A549 (cell line): Measurements from ENCODE around the gene SLC16A1. TPM values are rescaled to one million over a fixed set of nuclear protein-coding genes. Genes with fewer than 3 reads are reported as not detected.

Source experiments
- ATAC-seq, 2 experiments: fragments of 200-7000 bp in 1 of 2; fragments of >200 bp in 1 of 2; cut with Nextera tagmentation in 1 of 2; cut with Tn5 transposase in 1 of 2; 3 replicates each; pipeline versions ENCODE4 v1.8.0 to v1.9.1; 2018 to 2020; ENCODE audit warnings: mild to moderate bottlenecking in 1 of 2, moderate library complexity in 1 of 2
- CTCF ChIA-PET: fragments of 300-600 bp; sonication (Branson Sonifier 250); formaldehyde crosslinking; extraction: SDS; loops from one replicate; lab custom pipeline; 2021; ENCODE audit warnings: antibody characterized with exemption, inconsistent platforms; lab: Yijun Ruan, JAX
- POLR2A ChIA-PET: fragments of 350-600 bp; formaldehyde crosslinking; extraction: SDS; loops from one replicate; lab custom pipeline; 2021; ENCODE audit warnings: antibody characterized with exemption, inconsistent platforms; lab: Yijun Ruan, JAX
- DNase-seq, 2 experiments: peaks; one replicate each; pipeline versions ENCODE4 v3.0.0 to v3.0.0-alpha.2; 2011 to 2016; ENCODE audit warnings: low read depth in 1 of 2, low spot score in 1 of 2
- FAIRE-seq: peaks from 2 replicates; lab custom pipeline; 2011; peaks lifted over from hg19 to GRCh38; lab: Jason Lieb, UNC
- H3K27ac ChIP-seq, 2 experiments: fragments of >200 bp; sonication (Bioruptor Twin); formaldehyde crosslinking; 3 replicates each; pipeline ENCODE4 v1.5.1; 2016 to 2017
- H3K4me1 ChIP-seq: fragments of >200 bp; sonication (Bioruptor Twin); formaldehyde crosslinking; 3 replicates; pipeline ENCODE4 v1.6.1; 2016
- H3K4me2 ChIP-seq: fragments of >200 bp; sonication (Bioruptor Twin); formaldehyde crosslinking; 3 replicates; pipeline ENCODE4 v1.6.1; 2016
- H3K4me3 ChIP-seq: fragments of >200 bp; sonication (Bioruptor Twin); formaldehyde crosslinking; 3 replicates; pipeline ENCODE4 v1.5.1; 2016
- H3K9me3 ChIP-seq: fragments of >200 bp; sonication (Bioruptor Twin); formaldehyde crosslinking; 3 replicates; pipeline ENCODE4 v1.6.1; 2016
- BHLHE40 ChIP-seq: IDR thresholded peaks from 2 replicates; pipeline ENCODE4 v1.6.1; 2012; ENCODE audit warnings: low read depth, low read length, inconsistent platforms
- CBX2 ChIP-seq: fragments of 200-600 bp; sonication (generic); IDR thresholded peaks from 2 replicates; pipeline ENCODE4 v1.6.1; 2016; ENCODE audit warnings: low read depth, mild to moderate bottlenecking, borderline replicate concordance
- CEBPB ChIP-seq, 2 experiments: fragments of >200 bp in 1 of 2; sonication (Bioruptor Twin) in 1 of 2; formaldehyde crosslinking in 1 of 2; IDR thresholded peaks; 2 replicates each; pipeline ENCODE4 v1.6.1; 2012 to 2016
- CHD4 ChIP-seq: fragments of 200-600 bp; sonication (generic); IDR thresholded peaks from 2 replicates; pipeline ENCODE4 v1.6.1; 2016; ENCODE audit warnings: antibody characterized with exemption, mild to moderate bottlenecking, borderline replicate concordance
- EHMT2 ChIP-seq: fragments of 200-600 bp; sonication (generic); IDR thresholded peaks from 2 replicates; pipeline ENCODE4 v1.6.1; 2016; ENCODE audit warnings: antibody characterized with exemption, low read depth, mild to moderate bottlenecking, moderate library complexity
- FOXS1 ChIP-seq: fragments of 250-450 bp; sonication (Bioruptor Pico); IDR thresholded peaks from 2 replicates; pipeline ENCODE4 v1.5.0; 2020; ENCODE audit warnings: mild to moderate bottlenecking, moderate library complexity
- GATA3 ChIP-seq: IDR thresholded peaks from 2 replicates; pipeline ENCODE4 v1.6.1; 2012; ENCODE audit warnings: borderline replicate concordance
- HDAC2 ChIP-seq: fragments of 200-600 bp; sonication (generic); IDR thresholded peaks from 2 replicates; pipeline ENCODE4 v1.6.1; 2016
- HEYL ChIP-seq: fragments of 250-450 bp; sonication (Bioruptor Pico); IDR thresholded peaks from 2 replicates; pipeline ENCODE4 v1.8.0; 2021; ENCODE audit warnings: mild to moderate bottlenecking, moderate library complexity
- HOXA7 ChIP-seq: fragments of 250-450 bp; sonication (Bioruptor Pico); IDR thresholded peaks from 2 replicates; pipeline ENCODE4 v1.5.0; 2020; ENCODE audit warnings: mild to moderate bottlenecking, moderate library complexity
- HOXB13 ChIP-seq: fragments of 250-450 bp; sonication (Bioruptor Pico); IDR thresholded peaks from 2 replicates; pipeline ENCODE4 v1.5.0; 2020; ENCODE audit warnings: low read depth, mild to moderate bottlenecking, moderate library complexity
- JUNB ChIP-seq: fragments of >200 bp; sonication (Bioruptor Twin); formaldehyde crosslinking; IDR thresholded peaks from 2 replicates; pipeline ENCODE4 v1.6.1; 2016
- KDM1A ChIP-seq: fragments of 200-600 bp; sonication (generic); IDR thresholded peaks from 2 replicates; pipeline ENCODE4 v1.6.1; 2016; ENCODE audit warnings: low read depth, mild to moderate bottlenecking
- MAZ ChIP-seq: fragments of 150-350 bp; IDR thresholded peaks from 2 replicates; pipeline ENCODE4 v1.6.1; 2014; ENCODE audit warnings: antibody characterized with exemption, low read depth, low read length, borderline replicate concordance
- NFE2L2 ChIP-seq: fragments of 150-350 bp; conservative IDR thresholded peaks from 2 replicates; pipeline ENCODE4 v1.6.1; 2014; ENCODE audit warnings: low read length
- NPAS2 ChIP-seq: fragments of 250-450 bp; sonication (Bioruptor Pico); IDR thresholded peaks from 2 replicates; pipeline ENCODE4 v1.8.0; 2022; ENCODE audit warnings: mild to moderate bottlenecking, moderate library complexity, borderline replicate concordance
- RARB ChIP-seq: fragments of 250-450 bp; sonication (Bioruptor Pico); IDR thresholded peaks from 2 replicates; pipeline ENCODE4 v1.8.0; 2021; ENCODE audit warnings: mild to moderate bottlenecking, moderate library complexity
- RCOR1 ChIP-seq: fragments of 150-350 bp; IDR thresholded peaks from 2 replicates; pipeline ENCODE4 v1.6.1; 2014; ENCODE audit warnings: antibody characterized with exemption, low read length, low read depth
- RNF2 ChIP-seq: fragments of 200-600 bp; sonication (generic); IDR thresholded peaks from 2 replicates; pipeline ENCODE4 v1.6.1; 2016; ENCODE audit warnings: low read depth, mild to moderate bottlenecking, antibody characterized with exemption, moderate library complexity, borderline replicate concordance
- SREBF2 ChIP-seq: fragments of 450-650 bp; IDR thresholded peaks from 2 replicates; pipeline ENCODE4 v1.6.1; 2014; ENCODE audit warnings: mild to moderate bottlenecking, moderate library complexity
- ZNF302 ChIP-seq: fragments of 250-450 bp; sonication (Bioruptor Pico); IDR thresholded peaks from 2 replicates; pipeline ENCODE4 v1.9.0; 2021; ENCODE audit warnings: inconsistent platforms, mild to moderate bottlenecking, moderate library complexity
- WGBS: methylation state at CpG from one replicate; pipeline ENCODE4 v1.1.6; 2017; ENCODE audit errors: missing lambda C conversion rate; 5-methylcytosine and 5-hydroxymethylcytosine counted together
- polyA plus RNA-seq, 4 experiments: library from polyadenylated mRNA; depleted of rRNA in 3 of 4; stranded (reverse); fragments of >200 nt; fragmentation: RNase III in 1 of 4; extraction: RNeasy Plus Mini Kit Qiagen cat#74134 plus additional on column Dnase treatment in 1 of 4; gene quantifications; 2 replicates in 3 of 4; 3 replicates in 1 of 4; pipeline ENCODE4 v1.2.3, GENCODE V29; 2011 to 2017
- TF ChIP-seq, protein P1 (sequence below): fragments of 200-600 bp; sonication (generic); IDR thresholded peaks from 2 replicates; pipeline ENCODE4 v1.6.1; 2016; ENCODE audit warnings: antibody characterized with exemption, mild to moderate bottlenecking, moderate library complexity
- TF ChIP-seq, protein P2 (sequence below): IDR thresholded peaks from 2 replicates; pipeline ENCODE4 v1.6.1; 2012
- TF ChIP-seq, protein P3 (sequence below): fragments of 250-450 bp; sonication (Bioruptor Pico); IDR thresholded peaks from 2 replicates; pipeline ENCODE4 v1.5.0; 2020; ENCODE audit warnings: low read depth, mild to moderate bottlenecking, moderate library complexity
- TF ChIP-seq, protein P4 (sequence below): fragments of 150-350 bp; IDR thresholded peaks from 2 replicates; pipeline ENCODE4 v1.6.1; 2014; ENCODE audit warnings: low read depth, mild to moderate bottlenecking, low read length

Gene SLC16A1
- polyA plus RNA-seq, 2 of the 4 experiments (the other 2 are of a cell fraction) = 42.7 to 70.2 TPM

DNA sequence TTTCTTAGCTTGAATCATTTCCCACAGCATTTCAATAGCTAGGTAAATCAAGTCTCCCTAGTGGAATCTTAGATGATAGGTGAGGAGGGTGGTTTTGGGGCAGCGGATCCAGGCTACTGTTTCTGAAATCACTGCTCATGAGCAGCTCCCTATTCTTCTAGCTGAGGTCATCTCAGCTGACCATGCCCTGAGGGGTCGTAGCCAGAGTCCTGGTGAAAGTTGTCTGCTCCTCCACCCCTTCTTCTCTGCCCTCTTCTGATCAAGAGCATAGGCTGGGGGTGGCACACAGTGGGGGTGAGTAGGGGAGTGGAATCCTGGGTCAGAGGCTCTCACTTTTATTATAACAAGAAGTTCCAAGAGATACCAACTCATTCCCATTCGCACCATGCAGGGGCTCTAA, 76.2 kb downstream of the SLC16A1 start:
- H3K9me3 ChIP-seq = no peaks in the 10 kb centered on the region
- H3K27ac ChIP-seq = no peak overlapping the region
- FAIRE-seq = no peak
- no peaks in the 10 kb centered on the region for H3K4me1 ChIP-seq
- CTCF ChIA-PET = interaction anchor here (0.6 to 5.7 kb wide), 19 partner anchors 10 to 193 kb away, joined by 3 to 66 read pairs (median 4); partner anchors contain the start of genes LRIG2 and SLC16A1
- DNase-seq = no peak
- H3K4me2 ChIP-seq = no peak overlapping the region
- WGBS = 50% methylated on average over 3 of the region's 3 CpGs
- TF ChIP-seq HOXB13 (CRISPR knock-in tag) (no peak), HDAC2 (no peak), BHLHE40 (no peak), SREBF2 (no peak), CHD4 (no peak), CEBPB (IDR thresholded peaks at IDR 0.05) (no peak), HOXA7 (CRISPR knock-in tag) (no peak), KDM1A (no peak), FOXS1 (CRISPR knock-in tag) (no peak), HEYL (CRISPR knock-in tag) (no peak), EHMT2 (no peak), RNF2 (no peak), ZNF302 (CRISPR knock-in tag) (no peak), MAZ (no peak), CBX2 (no peak), NPAS2 (CRISPR knock-in tag) (no peak)
- TF ChIP-seq, protein P1, sequence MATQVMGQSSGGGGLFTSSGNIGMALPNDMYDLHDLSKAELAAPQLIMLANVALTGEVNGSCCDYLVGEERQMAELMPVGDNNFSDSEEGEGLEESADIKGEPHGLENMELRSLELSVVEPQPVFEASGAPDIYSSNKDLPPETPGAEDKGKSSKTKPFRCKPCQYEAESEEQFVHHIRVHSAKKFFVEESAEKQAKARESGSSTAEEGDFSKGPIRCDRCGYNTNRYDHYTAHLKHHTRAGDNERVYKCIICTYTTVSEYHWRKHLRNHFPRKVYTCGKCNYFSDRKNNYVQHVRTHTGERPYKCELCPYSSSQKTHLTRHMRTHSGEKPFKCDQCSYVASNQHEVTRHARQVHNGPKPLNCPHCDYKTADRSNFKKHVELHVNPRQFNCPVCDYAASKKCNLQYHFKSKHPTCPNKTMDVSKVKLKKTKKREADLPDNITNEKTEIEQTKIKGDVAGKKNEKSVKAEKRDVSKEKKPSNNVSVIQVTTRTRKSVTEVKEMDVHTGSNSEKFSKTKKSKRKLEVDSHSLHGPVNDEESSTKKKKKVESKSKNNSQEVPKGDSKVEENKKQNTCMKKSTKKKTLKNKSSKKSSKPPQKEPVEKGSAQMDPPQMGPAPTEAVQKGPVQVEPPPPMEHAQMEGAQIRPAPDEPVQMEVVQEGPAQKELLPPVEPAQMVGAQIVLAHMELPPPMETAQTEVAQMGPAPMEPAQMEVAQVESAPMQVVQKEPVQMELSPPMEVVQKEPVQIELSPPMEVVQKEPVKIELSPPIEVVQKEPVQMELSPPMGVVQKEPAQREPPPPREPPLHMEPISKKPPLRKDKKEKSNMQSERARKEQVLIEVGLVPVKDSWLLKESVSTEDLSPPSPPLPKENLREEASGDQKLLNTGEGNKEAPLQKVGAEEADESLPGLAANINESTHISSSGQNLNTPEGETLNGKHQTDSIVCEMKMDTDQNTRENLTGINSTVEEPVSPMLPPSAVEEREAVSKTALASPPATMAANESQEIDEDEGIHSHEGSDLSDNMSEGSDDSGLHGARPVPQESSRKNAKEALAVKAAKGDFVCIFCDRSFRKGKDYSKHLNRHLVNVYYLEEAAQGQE = no peak
- TF ChIP-seq, protein P2, sequence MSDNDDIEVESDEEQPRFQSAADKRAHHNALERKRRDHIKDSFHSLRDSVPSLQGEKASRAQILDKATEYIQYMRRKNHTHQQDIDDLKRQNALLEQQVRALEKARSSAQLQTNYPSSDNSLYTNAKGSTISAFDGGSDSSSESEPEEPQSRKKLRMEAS = no peak
- H3K4me3 ChIP-seq = no peak overlapping the region
- ATAC-seq = no peak
- POLR2A ChIA-PET = no interaction called here

DNA sequence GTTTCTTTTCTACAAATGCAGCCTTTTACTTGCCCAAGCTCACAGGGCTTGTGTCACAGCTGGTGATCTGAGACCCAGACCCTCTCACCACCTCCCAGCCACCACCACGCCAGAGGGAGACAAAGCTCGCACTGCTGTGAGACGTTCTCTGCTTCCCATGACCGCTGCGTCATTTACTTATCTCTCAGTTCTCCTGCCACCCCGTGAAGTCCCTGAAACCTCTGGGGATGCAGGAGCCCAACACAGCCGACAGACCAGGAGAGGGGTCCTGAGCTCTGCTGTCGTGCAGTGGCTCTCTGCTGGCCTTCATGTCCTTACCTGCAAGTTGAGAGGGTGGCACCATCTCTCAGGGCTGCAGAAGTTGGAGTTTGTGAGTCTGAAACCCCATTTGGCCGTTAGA, 77.7 kb downstream of the SLC16A1 start:
- ATAC-seq (no peak), DNase-seq (no peak), FAIRE-seq (no peak)
- POLR2A ChIA-PET = interaction anchor here (0.6 kb wide), 1 partner anchor 195 kb away, joined by 3 read pairs; no protein-coding TSS in a partner anchor
- CTCF ChIA-PET = interaction anchor here (1.4 to 5.7 kb wide), 3 partner anchors 74 to 163 kb away, joined by 3 to 66 read pairs (median 9); no protein-coding TSS in a partner anchor
- TF ChIP-seq GATA3 (no peak), HOXA7 (CRISPR knock-in tag) (no peak)
- Histone ChIP-seq H3K27ac (no peak overlapping the region), H3K4me3 (no peak overlapping the region), H3K9me3 (no peaks in the 10 kb centered on the region), H3K4me1 (no peaks in the 10 kb centered on the region), H3K4me2 (no peak overlapping the region)
- WGBS = 55% methylated on average over 9 of the region's 9 CpGs

DNA sequence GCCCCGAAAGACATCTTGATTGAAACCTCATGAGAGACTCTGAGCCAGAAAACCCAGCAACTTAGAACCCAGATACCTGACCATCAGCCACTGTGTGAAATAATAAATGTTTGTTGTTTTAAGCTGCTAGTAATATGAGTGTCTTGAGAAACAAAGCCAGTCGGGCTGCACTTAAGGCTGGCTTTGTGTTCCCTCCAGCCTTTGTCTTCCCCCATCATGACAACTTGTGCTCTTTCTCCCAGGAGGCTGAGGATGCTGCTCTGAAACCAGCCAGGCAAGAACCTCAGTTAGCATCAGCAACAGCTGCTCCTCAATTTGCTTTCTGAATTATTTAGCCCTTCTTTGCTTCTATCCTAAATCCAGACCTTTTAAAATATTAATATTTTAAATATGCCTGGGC, 78.2 kb downstream of the SLC16A1 start:
- 38% methylated on average over 2 of the region's 2 CpGs for WGBS
- Histone ChIP-seq H3K4me2 (no peak overlapping the region), H3K27ac (no peak overlapping the region), H3K9me3 (no peaks in the 10 kb centered on the region), H3K4me3 (no peak overlapping the region), H3K4me1 (no peaks in the 10 kb centered on the region)
- CTCF ChIA-PET = interaction anchor here (1.4 to 5.7 kb wide), 2 partner anchors 74 to 164 kb away, joined by 3 to 66 read pairs; no protein-coding TSS in a partner anchor
- no peak for ATAC-seq
- POLR2A ChIA-PET = interaction anchor here (0.6 kb wide), 1 partner anchor 196 kb away, joined by 3 read pairs; no protein-coding TSS in a partner anchor
- no peak for DNase-seq
- no peak for FAIRE-seq
- TF ChIP-seq, protein P3, sequence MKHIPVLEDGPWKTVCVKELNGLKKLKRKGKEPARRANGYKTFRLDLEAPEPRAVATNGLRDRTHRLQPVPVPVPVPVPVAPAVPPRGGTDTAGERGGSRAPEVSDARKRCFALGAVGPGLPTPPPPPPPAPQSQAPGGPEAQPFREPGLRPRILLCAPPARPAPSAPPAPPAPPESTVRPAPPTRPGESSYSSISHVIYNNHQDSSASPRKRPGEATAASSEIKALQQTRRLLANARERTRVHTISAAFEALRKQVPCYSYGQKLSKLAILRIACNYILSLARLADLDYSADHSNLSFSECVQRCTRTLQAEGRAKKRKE (CRISPR knock-in tag) = no peak
- TF ChIP-seq NFE2L2 (no peak), RARB (CRISPR knock-in tag) (no peak), JUNB (no peak), BHLHE40 (no peak), GATA3 (no peak), HDAC2 (no peak), RCOR1 (no peak)
- TF ChIP-seq, protein P1 = no peak
- TF ChIP-seq, protein P4, sequence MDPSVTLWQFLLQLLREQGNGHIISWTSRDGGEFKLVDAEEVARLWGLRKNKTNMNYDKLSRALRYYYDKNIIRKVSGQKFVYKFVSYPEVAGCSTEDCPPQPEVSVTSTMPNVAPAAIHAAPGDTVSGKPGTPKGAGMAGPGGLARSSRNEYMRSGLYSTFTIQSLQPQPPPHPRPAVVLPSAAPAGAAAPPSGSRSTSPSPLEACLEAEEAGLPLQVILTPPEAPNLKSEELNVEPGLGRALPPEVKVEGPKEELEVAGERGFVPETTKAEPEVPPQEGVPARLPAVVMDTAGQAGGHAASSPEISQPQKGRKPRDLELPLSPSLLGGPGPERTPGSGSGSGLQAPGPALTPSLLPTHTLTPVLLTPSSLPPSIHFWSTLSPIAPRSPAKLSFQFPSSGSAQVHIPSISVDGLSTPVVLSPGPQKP = no peak
